K562 (cell line): ENCODE results near the gene EIF3K. TPM values are rescaled to one million over a fixed set of nuclear protein-coding genes. Genes with fewer than 3 reads are reported as not detected.

Source experiments
- CSDE1 ChIP-seq, 2 experiments: fragments of 450-650 bp; IDR thresholded peaks; 2 replicates each; pipeline ENCODE4 v1.6.1; 2016; ENCODE audit warnings: mild to moderate bottlenecking in 1 of 2
- DLX4 ChIP-seq: fragments of 250-450 bp; sonication (Bioruptor Pico); IDR thresholded peaks from 2 replicates; pipeline ENCODE4 v1.6.1; 2021; ENCODE audit warnings: mild to moderate bottlenecking
- HDAC1 ChIP-seq, 2 experiments: fragments of 450-650 bp; IDR thresholded peaks; 2 replicates each; pipeline ENCODE4 v1.6.1; 2016 to 2017; ENCODE audit warnings: inconsistent platforms in 1 of 2, mild to moderate bottlenecking in 1 of 2, moderate library complexity in 1 of 2
- HDAC8 ChIP-seq: fragments of 450-650 bp; IDR thresholded peaks from 2 replicates; pipeline ENCODE4 v1.6.1; 2016; ENCODE audit warnings: mild to moderate bottlenecking, missing genetic modification characterization, moderate library complexity, missing compliant biosample characterization
- LCOR ChIP-seq: sonication (generic); formaldehyde crosslinking; IDR thresholded peaks from 2 replicates; pipeline ENCODE4 v1.8.0; 2022; ENCODE audit warnings: mild to moderate bottlenecking, missing genetic modification reagents
- MTA1 ChIP-seq: fragments of 450-650 bp; IDR thresholded peaks from 2 replicates; pipeline ENCODE4 v1.6.1; 2017; ENCODE audit warnings: borderline replicate concordance
- MTA3 ChIP-seq: fragments of 450-650 bp; formaldehyde crosslinking; IDR thresholded peaks from 2 replicates; pipeline ENCODE4 v1.6.1; 2017; ENCODE audit warnings: mild to moderate bottlenecking, borderline replicate concordance
- NUFIP1 ChIP-seq: fragments of 450-650 bp; IDR thresholded peaks from 2 replicates; pipeline ENCODE4 v1.6.1; 2018; ENCODE audit not compliant: partially characterized antibody
- PHF20 ChIP-seq: fragments of 450-650 bp; IDR thresholded peaks from 2 replicates; pipeline ENCODE4 v1.6.1; 2018; ENCODE audit not compliant: partially characterized antibody
- PHTF2 ChIP-seq: fragments of 250-450 bp; sonication (Bioruptor Pico); IDR thresholded peaks from 2 replicates; pipeline ENCODE4 v1.5.0; 2021; ENCODE audit warnings: mild to moderate bottlenecking
- PRMT5 ChIP-seq: sonication (generic); formaldehyde crosslinking; IDR thresholded peaks from 2 replicates; pipeline ENCODE4 v1.5.0; 2020; ENCODE audit warnings: missing genetic modification reagents
- RBBP5 ChIP-seq: fragments of 200-600 bp; sonication (generic); IDR thresholded peaks from 2 replicates; pipeline ENCODE4 v1.6.1; 2012; ENCODE audit warnings: borderline replicate concordance, mild to moderate bottlenecking, low read length, control low read depth, inconsistent platforms; ENCODE audit not compliant: insufficient read depth, poor library complexity, severe bottlenecking
- SP1 ChIP-seq: sonication (generic); formaldehyde crosslinking; IDR thresholded peaks from 2 replicates; pipeline ENCODE4 v1.8.1; 2022; ENCODE audit warnings: mild to moderate bottlenecking, missing genetic modification reagents
- TAF9B ChIP-seq: fragments of 450-650 bp; IDR thresholded peaks from 2 replicates; pipeline ENCODE4 v1.6.1; 2018; ENCODE audit warnings: mild to moderate bottlenecking; ENCODE audit not compliant: partially characterized antibody
- TEAD4 ChIP-seq, 2 experiments: sonication (generic) in 1 of 2; formaldehyde crosslinking in 1 of 2; IDR thresholded peaks; 2 replicates each; pipeline versions ENCODE4 v1.6.1 to v1.8.0; 2012 to 2022; ENCODE audit warnings: borderline replicate concordance in 1 of 2, inconsistent platforms in 1 of 2, low read length in 1 of 2, mild to moderate bottlenecking in 1 of 2, missing genetic modification reagents in 1 of 2
- ZBTB34 ChIP-seq: fragments of 250-450 bp; sonication (Bioruptor Pico); IDR thresholded peaks from 2 replicates; pipeline ENCODE4 v1.8.0; 2021; ENCODE audit warnings: mild to moderate bottlenecking, moderate library complexity
- ZNF212 ChIP-seq: fragments of 450-650 bp; formaldehyde crosslinking; IDR thresholded peaks from 2 replicates; pipeline ENCODE4 v1.4.0; 2020; ENCODE audit warnings: mild to moderate bottlenecking
- ZNF232 ChIP-seq: sonication (generic); formaldehyde crosslinking; IDR thresholded peaks from 2 replicates; pipeline ENCODE4 v1.8.0; 2022; ENCODE audit warnings: mild to moderate bottlenecking, missing genetic modification reagents
- ZNF263 ChIP-seq: sonication (generic); formaldehyde crosslinking; IDR thresholded peaks from 2 replicates; pipeline ENCODE4 v1.8.0; 2022; ENCODE audit warnings: mild to moderate bottlenecking, missing genetic modification reagents, borderline replicate concordance
- ZNF696 ChIP-seq: fragments of 250-450 bp; sonication (Bioruptor Pico); conservative IDR thresholded peaks from 2 replicates; pipeline ENCODE4 v1.4.0; 2020; ENCODE audit warnings: mild to moderate bottlenecking, moderate library complexity
- polyA plus RNA-seq, 8 experiments: library from polyadenylated mRNA; depleted of rRNA in 4 of 8; stranded (reverse) in 5 of 8; unstranded in 3 of 8; fragments of >200 nt; fragmentation: Nextera tagmentation in 2 of 8; fragmentation: Illumina TruSeq in 1 of 8; extraction: Ambion mirVana in 2 of 8; extraction: Trizol in 1 of 8; gene quantifications; 2 replicates each; pipeline versions ENCODE4 v1.2.1 to v1.2.3, GENCODE V29; 2011 to 2014; ENCODE audit warnings: inconsistent platforms in 1 of 8, missing spikeins in 1 of 8
- total RNA-seq, 7 experiments: library from RNA; depleted of rRNA in 6 of 7; stranded (reverse); fragments of >200 nt in 6 of 7; fragmentation: Illumina TruSeq in 2 of 7; extraction: Trizol in 2 of 7; gene quantifications; 2 replicates each; pipeline versions ENCODE4 v1.2.1 to v1.2.3, GENCODE V29; 2011 to 2021; ENCODE audit warnings: low replicate concordance in 1 of 7
- TF ChIP-seq, protein P1 (sequence below): IDR thresholded peaks from 2 replicates; pipeline ENCODE4 v1.6.1; 2011; ENCODE audit warnings: borderline replicate concordance, low read depth, mild to moderate bottlenecking, moderate library complexity, low read length; ENCODE audit not compliant: insufficient read depth, poor library complexity, severe bottlenecking
- TF ChIP-seq, protein P2 (sequence below): fragments of 450-650 bp; formaldehyde crosslinking; IDR thresholded peaks from 2 replicates; pipeline ENCODE4 v1.4.0; 2020; ENCODE audit warnings: mild to moderate bottlenecking, moderate library complexity

EIF3K gene
- total and polyA plus RNA-seq, 9 of the 15 experiments (the other 6 are each of a cell fraction or from before 2014, with no cell fraction given): 387 to 1,827 (median 733) TPM

DNA sequence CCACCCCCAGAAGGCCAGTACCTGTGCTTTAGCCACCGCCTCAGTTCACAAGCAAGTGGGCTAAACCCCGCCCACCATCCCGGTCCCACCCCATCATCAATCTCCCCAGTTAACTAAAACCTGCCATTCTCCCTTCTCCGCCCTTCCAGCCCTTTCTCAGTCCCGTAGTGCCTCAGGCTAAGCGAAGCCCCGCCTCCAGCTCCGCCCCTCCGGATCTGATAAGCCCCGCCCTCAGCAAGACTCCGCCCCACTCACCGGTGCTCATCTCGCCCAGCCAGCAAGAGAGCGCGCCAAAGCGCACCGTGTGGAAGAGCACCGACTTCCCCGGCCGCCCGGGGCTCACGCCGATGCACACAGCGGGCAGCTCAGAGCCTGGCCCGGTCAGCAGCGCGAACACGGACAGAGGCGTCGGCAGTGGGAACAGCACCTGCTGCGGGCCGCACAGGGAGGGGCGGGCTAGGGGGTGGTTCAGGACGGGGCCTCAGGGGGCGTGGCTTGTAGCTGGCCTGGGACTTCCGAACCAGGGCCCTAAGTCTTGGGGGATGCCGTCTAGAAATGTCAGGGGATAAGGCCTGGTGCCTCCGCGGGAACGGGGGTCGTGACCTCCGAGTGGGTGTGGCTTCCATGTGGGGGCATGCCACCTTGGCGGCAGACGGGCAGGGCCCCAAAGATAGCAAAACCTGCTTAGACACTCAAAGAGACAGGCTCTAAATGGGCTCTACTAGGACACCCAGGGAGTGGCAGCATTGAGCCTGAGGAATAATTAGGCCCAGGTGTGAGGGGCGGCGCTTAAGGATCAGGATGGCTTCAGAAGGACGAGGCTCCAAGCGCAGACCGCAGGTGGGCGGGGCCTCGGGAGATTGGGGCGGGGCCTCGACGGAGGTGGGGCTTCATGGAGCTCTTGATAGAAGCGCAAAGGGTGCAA, 22.7 kb upstream of the EIF3K start (continued):
- TF ChIP-seq, protein P1, sequence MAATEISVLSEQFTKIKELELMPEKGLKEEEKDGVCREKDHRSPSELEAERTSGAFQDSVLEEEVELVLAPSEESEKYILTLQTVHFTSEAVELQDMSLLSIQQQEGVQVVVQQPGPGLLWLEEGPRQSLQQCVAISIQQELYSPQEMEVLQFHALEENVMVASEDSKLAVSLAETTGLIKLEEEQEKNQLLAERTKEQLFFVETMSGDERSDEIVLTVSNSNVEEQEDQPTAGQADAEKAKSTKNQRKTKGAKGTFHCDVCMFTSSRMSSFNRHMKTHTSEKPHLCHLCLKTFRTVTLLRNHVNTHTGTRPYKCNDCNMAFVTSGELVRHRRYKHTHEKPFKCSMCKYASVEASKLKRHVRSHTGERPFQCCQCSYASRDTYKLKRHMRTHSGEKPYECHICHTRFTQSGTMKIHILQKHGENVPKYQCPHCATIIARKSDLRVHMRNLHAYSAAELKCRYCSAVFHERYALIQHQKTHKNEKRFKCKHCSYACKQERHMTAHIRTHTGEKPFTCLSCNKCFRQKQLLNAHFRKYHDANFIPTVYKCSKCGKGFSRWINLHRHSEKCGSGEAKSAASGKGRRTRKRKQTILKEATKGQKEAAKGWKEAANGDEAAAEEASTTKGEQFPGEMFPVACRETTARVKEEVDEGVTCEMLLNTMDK: no peak
- no peak for TF ChIP-seq PHF20
- TF ChIP-seq ZNF696 (CRISPR knock-in tag): no peak
- no peak for TF ChIP-seq CSDE1 (IDR thresholded peaks at IDR 0.05)
- peak; percentile 71; the same call in 1 of the 2 replicates for TF ChIP-seq ZNF263 (CRISPR knock-in tag)
- no peak for TF ChIP-seq DLX4
- TF ChIP-seq TEAD4 (IDR thresholded peaks at IDR 0.05; ENCODE audit: low read length): no peak
- TF ChIP-seq TEAD4 (CRISPR knock-in tag; IDR thresholded peaks at IDR 0.05; ENCODE audit: borderline replicate concordance): no peak
- no peak for TF ChIP-seq ZNF232 (CRISPR knock-in tag)
- TF ChIP-seq TAF9B: no peak
- no peak for TF ChIP-seq ZNF212
- TF ChIP-seq NUFIP1: no peak
- TF ChIP-seq MTA3: no peak
- TF ChIP-seq, protein P2, sequence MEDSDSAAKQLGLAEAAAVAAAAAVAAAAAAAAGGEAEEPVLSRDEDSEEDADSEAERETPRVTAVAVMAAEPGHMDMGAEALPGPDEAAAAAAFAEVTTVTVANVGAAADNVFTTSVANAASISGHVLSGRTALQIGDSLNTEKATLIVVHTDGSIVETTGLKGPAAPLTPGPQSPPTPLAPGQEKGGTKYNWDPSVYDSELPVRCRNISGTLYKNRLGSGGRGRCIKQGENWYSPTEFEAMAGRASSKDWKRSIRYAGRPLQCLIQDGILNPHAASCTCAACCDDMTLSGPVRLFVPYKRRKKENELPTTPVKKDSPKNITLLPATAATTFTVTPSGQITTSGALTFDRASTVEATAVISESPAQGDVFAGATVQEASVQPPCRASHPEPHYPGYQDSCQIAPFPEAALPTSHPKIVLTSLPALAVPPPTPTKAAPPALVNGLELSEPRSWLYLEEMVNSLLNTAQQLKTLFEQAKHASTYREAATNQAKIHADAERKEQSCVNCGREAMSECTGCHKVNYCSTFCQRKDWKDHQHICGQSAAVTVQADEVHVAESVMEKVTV: no peak
- TF ChIP-seq HDAC1 (IDR thresholded peaks at IDR 0.05): peak in 1 of 2 experiments; percentile 75; a peak in 2 of 4 replicates
- TF ChIP-seq MTA1: no peak
- no peak for TF ChIP-seq ZBTB34
- TF ChIP-seq LCOR (CRISPR knock-in tag): no peak
- no peak for TF ChIP-seq HDAC8 (tag)
- TF ChIP-seq RBBP5: no peak
- peak; percentile 85 for TF ChIP-seq SP1 (CRISPR knock-in tag)
- TF ChIP-seq PRMT5 (CRISPR knock-in tag): no peak
- TF ChIP-seq PHTF2 (CRISPR knock-in tag): no peak
